ENCODE results near the gene ZFP92.
A peak's percentile ranks its signal among the peaks of the same experiment; 100 is the strongest.
"Not testable (repeated sequence)": the region's sequence is repeated elsewhere in the genome, so short reads cannot be mapped to it uniquely, and the experiment has no call there.

ZFP92 gene

DNA sequence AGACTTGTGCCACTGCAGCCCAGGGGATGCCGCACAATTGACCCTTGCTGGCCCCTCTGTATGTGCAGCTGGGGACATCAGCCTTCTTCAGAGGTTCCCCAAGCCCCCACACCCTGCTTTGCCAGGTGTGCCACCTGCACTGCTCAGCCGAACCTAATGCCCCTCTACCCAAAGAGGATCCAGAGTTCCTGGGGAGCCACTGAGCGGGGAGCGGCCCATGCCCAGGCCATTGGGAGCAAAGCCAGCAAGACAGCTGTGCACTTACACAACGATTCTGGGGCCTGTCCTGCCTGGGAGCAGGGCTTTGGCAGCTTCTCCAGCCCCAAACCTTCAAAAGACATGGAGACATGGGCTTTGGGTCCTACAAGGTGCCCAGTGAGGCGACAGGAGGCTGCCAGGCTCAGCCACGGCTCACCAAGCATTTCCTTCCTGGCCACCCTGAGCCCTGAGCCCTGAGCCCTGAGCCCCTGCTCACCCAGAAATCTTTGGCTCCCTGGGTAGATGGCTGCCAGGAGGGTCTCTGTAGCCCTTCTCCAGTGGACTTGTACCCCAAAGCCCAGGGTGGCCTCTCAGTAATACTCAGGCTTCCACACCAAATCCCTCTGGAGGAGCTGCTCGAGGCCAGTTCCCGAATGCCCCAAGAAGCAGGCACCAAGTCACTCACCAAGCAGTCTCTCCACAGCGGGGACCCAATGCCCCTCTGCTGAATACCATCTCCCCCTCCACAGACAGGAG is 23.1 kb upstream of the ZFP92 start:
- DNase-seq: no peak

GRCh38 chrX:153388722-153389459 is 22.4 kb upstream of the ZFP92 start:
- no peak for DNase-seq

DNA sequence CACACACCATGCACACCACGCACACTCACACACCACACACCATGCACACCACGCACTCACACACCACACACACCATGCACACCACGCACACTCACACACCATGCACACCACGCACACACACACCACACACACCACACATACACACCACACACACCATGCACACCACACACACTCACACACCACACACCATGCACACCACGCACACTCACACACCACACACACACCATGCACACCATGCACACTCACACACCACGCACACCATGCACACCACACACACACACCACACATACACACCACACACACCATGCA is 21.9 kb upstream of the ZFP92 start:
- not testable (repeated sequence) for DNase-seq

GRCh38 chrX:153392642-153393321 is 18.5 kb upstream of the ZFP92 start:
- DNase-seq: no peak

DNA sequence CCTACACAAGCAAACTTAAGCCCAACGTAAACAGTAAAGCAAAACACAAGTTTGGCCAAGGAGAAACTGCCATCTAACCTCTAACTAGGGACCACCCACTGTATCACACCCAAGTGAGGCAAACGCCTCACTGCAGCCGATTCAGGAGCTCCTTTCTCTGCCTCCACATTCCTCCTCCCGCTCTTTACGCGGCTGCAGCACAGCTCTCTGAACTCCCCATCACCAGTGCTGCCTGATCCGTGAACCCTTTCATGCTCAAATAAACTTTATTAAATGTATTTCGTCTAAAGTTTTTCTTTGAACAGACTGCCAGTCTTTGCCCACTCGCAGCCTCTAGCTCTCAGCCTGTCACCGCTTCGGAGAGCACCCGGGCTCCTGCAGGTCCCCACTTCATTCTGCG is 16.7 kb upstream of the ZFP92 start:
- no peak for DNase-seq

GRCh38 chrX:153395613-153396319 is 15.5 kb upstream of the ZFP92 start:
- no peak for DNase-seq

- DNase-seq: no peak
Measured at GRCh38 chrX:153396320-153397195, 14.7 kb upstream of the ZFP92 start.

- DNase-seq: no peak
Measured at GRCh38 chrX:153397256-153397960, 13.9 kb upstream of the ZFP92 start.

DNA sequence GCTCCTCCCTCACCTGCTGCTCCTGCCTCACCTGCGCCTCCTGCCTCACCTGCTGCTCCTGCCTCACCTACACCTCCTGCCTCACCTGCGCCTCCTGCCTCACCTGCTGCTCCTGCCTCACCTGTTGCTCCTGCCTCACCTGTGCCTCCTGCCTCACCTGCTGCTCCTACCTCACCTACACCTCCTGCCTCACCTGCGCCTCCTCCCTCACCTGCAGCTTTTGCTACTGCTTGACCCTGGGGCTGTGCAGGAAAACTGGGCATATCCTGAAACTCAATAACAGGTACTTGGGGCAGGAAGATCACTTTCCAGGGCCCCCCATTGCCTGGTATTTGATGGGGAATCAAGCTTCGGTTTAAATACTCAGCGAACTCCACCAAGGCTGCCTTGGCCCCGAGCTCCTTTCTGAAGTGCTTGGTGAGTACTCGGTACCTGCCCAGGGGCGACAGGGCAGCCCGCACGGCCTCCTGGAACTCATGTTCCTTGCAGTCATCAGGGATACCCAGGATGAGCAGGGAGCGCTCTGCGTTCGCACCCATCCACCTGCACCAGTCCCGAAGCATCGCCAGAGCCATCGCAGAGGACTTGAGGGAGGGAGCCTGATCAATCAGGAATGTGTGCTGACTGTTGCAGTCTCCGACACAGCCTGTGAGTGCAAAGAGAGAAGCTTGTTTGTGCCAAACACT is 12.9 kb upstream of the ZFP92 start:
- DNase-seq: no peak

DNA sequence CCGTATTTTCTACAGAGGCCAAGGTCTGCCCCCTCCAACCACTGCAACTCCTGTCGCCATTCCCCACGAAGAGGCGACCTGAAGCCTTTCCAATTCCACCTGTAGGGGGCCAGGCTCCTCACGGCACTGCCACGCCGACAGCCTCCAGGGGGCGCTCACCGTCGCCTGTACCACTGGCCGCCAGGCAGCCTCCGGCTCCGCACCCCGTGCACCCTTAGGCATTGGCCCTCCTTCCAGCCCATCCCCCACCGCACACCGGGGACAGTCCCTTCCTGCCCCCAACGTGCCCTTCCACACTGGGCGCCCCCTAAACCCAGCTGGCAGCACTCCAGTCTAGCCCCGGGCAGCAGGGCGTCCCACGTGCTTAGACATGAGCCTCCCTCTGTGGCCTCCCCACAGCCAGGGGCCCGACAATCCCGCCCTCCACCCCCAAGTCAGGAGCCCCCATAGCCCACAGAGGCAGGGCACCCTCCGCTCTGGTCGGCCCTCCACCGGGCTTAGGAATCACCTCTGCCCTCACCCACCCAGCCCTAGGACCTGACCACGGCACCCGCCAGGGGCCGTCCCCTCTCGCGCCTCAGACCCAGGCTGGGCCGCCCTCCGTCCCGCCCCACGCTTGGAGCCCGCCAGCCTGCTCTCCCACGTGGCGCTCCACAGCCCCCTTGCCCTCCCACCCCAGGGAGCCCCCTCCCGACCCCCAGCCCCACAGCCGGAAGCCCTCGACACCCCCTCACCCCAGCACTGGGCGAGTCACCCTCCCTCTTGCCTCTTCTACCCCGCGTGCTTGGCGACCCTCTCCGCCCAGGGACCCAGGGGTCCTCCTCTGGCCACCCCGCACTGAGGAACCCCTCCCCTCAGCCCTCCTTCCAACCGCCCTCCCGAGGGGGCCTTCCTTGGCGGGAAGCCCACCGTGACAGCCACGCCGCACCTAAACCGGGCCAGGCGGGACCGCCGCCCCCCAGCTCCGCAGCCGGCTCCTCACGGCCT is 10.8 kb upstream of the ZFP92 start:
- peak; percentile 2 to 21 for DNase-seq

- no peak for DNase-seq
Measured at GRCh38 chrX:153401133-153401764, 10.0 kb upstream of the ZFP92 start, which contains the start of gene PNMA6E. Gene PNMA6E, minus strand, starts transcription at chrX:153401350. Its CDS starts 2,501 bp downstream, at chrX:153398849.

- DNase-seq: not testable (repeated sequence)
Measured at GRCh38 chrX:153404333-153404732, 6.9 kb upstream of the ZFP92 start.

GRCh38 chrX:153405426-153405825 is 5.8 kb upstream of the ZFP92 start:
- DNase-seq: no peak

GRCh38 chrX:153406011-153406410 is 5.3 kb upstream of the ZFP92 start:
- DNase-seq: no peak

- DNase-seq: no peak
Measured at GRCh38 chrX:153406903-153407302, 4.4 kb upstream of the ZFP92 start.

DNA sequence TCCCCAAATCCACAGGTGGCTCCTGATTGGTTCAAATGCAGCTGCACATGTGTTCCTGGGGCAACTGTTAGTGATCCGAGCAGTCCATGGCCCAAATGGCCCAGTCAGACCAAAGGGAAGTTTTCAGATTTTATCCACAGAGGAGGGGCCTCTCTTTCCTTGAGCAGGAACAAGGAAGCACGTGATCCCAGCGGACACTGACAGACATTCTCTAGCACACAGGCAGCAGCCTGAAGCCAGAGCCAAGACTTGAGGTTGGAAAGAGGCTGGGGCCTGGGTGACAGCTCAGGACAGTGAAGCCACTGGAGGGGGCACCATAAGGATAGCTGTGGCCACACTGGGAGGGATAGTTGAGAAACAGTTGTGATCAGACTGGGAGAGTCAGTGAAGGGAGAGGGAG is 3.5 kb upstream of the ZFP92 start:
- no peak for DNase-seq

GRCh38 chrX:153408221-153408721 is 3.0 kb upstream of the ZFP92 start:
- DNase-seq: no peak

- no peak for DNase-seq
Measured at GRCh38 chrX:153408871-153409351, 2.4 kb upstream of the ZFP92 start.

Measured in SHP77 (cell line).